Left lobe of liver (tissue), 2 donors: ENCODE measurements around the gene HS3ST1. TPM values are rescaled to one million over a fixed set of nuclear protein-coding genes. Genes with fewer than 3 reads are reported as not detected.
"Not testable (repeated sequence)": the region's sequence is repeated elsewhere in the genome, so short reads cannot be mapped to it uniquely, and the experiment has no call there.

ENCODE experiments used
- ATAC-seq: fragments of 200-7000 bp; cut with Tn5 transposase; one replicate; pipeline ENCODE4 v1.9.1; 2020; ENCODE audit warnings: mild to moderate bottlenecking, moderate library complexity
- DNase-seq: peaks from one replicate; pipeline ENCODE4 v3.0.0-alpha.2; 2020; ENCODE audit warnings: low spot score
- total RNA-seq: library from RNA; stranded (reverse); gene quantifications from one replicate; pipeline ENCODE4 v1.2.1, GENCODE V29; 2021
- donor health status: DM: no; HTN: no; CAD: no; lungs with moderate emphysema.
- donor health status: DM: no; HTN: yes; CAD: no.

Gene HS3ST1
- total RNA-seq, 1 donor from 2014 or later, result 0.08 TPM

DNA sequence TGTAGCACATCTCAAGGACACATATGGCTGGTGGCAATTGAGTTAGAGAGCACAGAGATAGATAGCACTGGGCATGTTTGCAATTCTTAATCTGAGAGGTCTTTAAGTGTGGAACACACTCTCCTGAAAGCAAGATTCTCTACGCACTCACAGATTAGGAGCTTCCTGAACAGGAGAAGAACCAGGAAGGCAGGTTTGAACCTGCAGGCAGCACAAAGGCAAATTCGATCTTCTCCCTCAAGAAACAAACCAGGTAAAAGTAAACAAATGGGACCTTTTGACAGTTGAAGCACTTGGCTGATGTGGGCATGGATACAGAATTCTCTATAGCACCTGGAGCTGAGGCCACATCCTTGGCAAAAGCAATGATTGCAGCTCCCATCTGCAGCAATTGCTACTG, 24.3 kb downstream of the HS3ST1 start:
- DNase-seq (no peak), ATAC-seq (no peak)

DNA sequence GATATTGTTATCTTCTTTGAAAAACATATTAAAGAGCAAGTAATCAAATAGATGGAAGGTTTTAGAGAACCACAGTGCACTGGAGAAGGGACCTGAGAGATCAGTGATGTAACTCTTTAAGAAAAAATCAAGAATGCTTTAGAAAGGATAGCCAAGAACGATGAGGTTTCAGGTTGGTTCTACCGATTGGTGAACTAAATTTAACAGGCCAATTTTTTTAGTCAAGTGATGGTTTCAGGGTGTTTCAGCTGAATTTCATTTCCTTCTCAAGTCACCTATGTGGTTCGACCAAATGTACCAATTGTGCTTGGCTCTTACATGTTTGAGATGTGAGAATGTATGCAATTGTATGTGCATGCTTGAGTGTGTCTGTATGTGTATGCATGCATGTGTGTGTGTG, 26.5 kb downstream of the HS3ST1 start:
- DNase-seq (no peak), ATAC-seq (no peak)

DNA sequence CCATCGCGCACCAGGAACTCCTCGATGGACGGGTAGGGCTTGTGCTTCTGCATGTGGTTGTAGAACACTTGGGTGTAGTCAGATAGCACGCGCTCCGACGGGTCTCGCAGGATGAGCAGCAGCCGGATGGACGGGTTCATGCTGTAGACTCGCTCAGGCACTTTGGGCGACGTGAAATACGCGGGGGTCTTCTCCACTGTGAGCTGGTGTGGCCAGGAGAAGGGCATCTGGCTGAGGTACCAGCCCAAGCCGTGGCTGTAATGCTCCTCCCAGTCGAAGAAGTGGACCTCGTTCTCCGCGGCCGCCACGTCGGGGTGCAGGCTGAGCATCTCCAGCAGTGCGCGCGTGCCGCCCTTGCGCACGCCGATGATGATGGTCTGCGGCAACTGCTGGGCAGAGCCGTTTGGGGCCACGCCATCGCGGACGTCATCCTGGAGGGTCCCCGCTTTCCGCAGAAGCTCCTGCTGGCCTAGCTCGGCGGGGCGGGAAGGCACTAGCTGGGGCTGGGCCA, 29.2 kb downstream of the HS3ST1 start:
- ATAC-seq (no peak), DNase-seq (no peak)

DNA sequence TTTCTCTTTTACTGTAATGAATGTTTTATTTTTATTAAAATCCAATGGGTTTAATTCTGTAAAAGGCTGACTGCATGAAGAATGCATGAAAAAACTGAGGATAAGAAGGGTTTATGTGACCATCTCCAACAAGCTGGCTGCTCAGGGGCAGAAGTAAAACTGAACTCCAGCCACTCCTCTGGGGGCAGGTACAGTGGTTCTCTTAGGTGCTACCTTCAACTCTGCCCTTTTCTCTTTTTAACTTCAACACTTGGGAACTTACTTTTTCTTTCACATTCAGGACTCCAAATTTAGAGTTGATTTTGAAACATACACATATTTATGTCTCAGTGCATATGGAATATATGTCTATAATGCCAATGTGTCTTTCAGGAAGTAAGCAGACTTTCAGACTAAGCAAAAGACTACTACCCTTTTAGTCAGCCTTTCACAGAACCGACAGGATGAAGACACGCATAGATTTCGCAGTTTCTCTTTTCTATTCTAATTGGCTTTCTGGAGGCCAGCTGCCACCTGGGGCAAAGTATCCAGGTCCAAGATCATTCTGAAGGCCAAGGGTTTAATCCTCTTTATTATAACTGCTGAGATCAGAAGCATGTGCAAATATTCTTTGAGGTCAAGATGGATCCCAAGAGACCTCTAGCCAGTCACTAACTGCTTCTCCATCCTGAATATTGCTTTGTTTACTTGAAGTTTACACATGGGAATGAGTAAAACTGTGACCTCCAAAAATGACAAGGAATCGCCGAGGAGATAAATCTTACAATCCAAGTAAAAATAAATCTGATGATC, 30.7 kb downstream of the HS3ST1 start:
- ATAC-seq, result no peak
- no peak for DNase-seq

DNA sequence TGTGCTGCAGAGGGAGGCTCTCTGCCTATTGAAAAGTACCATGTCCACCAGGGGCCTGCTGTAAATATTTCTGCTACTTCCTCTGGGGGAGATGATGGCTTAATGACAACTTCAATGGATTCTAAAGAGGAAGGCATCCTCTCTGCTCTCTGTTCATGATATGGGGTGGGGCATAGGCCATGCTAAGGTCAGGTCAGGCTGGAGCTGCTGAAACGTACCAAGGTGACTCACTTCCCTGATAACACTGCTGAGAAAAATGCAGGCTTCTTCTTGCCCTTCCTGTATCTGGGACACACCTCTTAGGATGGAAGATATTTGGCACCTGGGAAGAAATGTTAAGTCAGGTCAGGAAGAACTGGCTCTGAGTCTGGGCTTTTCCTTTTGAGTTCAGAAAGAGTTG, 31.5 kb downstream of the HS3ST1 start:
- no peak for ATAC-seq
- DNase-seq, result no peak

DNA sequence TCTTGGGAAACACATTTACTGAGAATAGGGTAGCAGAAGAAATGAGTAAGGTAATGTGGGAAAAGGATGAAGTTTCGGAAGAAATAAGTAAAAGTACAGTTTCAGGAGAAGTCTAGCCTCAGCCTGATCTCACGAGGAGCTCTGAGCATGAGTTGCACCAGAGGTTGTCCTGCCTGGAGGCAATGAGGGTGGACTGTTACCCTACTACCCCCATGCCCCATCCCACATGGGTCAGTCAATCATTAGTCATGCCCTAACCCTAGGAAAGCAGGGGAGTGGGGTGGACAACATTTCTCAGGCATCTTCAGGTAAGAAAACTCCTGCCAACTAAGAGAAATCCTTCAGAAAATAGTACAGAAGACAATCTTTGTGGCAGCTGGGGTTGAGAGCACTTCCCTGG, 35.1 kb downstream of the HS3ST1 start:
- ATAC-seq (no peak), DNase-seq (no peak)

DNA sequence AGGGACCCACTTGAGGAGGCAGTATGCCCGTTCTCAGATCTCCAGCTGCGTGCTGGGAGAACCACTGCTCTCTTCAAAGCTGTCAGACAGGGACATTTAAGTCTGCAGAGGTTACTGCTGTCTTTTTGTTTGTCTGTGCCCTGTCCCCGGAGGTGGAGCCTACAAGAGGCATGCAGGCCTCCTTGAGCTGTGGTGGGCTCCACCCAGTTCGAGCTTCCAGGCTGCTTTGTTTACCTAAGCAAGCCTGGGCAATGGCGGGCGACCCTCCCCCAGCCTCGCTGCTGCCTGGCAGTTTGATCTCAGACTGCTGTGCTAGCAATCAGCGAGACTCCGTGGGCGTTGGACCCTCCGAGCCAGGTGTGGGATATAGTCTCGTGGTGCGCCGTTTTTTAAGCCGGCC, 44.6 kb downstream of the HS3ST1 start:
- DNase-seq, ATAC-seq: not testable (repeated sequence)

DNA sequence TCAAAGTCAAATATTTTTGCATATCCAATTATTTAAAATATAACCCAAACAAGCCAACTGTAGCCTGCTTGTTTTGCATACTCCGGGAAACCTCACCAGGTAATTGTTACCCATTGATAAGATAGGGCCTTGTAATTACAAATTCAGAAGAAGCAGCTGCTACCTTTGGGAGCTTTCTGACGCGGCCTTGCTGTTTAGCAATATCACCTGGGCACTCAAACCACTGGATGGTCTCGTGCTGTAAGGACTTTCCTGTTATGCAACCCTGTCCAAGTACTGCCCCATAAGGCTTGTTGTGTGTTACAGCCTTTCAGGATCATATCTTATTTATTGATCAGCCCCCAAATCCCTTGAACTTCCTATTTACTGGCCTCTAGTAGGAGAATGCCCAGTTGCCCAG, 52.1 kb downstream of the HS3ST1 start:
- DNase-seq, result no peak
- ATAC-seq, result no peak

DNA sequence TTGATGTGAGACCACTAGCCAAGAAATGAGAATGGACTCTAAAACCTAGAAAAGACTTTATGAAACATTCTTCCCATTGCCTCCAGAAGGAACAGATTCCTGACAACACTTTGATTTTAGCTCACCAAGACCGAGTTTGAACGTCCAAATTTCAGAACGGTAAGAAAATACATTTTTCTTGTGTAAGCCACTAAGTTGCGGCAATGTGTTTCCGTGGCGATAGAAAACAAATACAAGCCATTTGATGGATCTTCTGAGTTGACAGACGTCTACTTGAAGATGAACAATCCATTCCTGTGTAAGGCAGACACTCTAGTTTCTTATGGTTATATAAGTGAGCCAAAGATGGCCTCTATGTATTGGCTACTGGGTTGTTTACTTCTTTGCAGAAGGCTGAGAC, 52.5 kb downstream of the HS3ST1 start:
- no peak for DNase-seq
- no peak for ATAC-seq

DNA sequence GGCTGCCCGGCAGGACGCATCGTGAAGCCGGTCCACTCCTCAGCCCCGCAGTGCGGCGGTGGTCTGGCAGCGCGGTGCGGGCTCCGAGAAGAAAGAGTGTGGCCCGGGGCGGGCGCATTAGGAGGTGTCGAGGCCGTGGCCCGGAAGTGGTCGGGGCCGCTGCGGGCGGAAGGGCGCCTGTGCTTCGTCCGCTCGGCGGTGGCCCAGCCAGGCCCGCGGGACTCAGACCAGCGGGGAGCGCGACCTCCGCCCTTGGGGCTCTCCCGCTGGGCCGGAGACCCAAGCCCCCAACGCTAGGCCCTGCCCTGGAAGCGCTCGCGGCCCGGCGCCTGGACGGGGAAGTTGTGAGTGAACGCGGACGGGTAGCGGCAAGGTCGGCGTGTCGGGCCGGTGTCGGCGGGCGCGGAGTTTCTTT, 60.0 kb downstream of the HS3ST1 start:
- ATAC-seq (peak; percentile 22), DNase-seq (no peak)

DNA sequence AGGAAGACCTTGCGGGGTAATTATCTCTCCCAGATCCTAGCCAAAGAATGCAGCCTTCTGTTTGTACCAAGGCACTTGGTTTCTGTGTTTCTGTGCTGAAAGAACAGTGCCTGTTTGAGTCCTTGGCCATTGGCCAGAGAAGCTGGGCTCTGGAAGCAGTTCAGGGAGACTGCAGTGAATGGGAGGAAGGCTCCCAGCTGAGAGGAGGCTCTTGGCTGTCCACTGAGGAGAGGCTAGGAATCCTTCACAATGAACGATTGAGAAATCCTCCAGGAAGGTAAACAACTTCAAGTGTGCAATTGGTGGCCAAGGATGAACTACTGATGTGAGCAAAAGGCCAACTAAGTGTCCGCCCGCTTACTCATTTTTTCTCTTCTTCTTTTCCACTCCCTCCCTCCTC, 61.3 kb downstream of the HS3ST1 start:
- DNase-seq (no peak), ATAC-seq (no peak)

DNA sequence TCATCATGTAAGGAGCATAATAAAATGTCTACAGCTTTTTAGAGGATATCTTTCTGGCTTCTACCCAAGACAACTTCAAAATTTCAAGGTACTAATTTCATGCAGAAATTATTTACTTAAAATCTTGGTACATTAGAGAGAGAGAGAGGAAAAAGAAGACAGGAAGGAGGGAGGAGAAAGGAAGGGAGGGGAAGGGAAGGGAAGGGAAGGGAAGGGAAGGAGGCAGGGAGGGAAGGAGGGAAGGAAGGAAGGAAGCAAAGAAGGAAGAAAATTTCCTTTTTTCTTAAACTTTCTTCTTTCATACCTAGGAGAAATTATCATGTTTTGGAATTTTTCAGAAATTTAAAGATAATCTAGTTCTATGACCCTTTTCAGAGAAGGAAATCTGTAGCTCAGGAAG, 61.8 kb downstream of the HS3ST1 start:
- DNase-seq, result no peak
- no peak for ATAC-seq

DNA sequence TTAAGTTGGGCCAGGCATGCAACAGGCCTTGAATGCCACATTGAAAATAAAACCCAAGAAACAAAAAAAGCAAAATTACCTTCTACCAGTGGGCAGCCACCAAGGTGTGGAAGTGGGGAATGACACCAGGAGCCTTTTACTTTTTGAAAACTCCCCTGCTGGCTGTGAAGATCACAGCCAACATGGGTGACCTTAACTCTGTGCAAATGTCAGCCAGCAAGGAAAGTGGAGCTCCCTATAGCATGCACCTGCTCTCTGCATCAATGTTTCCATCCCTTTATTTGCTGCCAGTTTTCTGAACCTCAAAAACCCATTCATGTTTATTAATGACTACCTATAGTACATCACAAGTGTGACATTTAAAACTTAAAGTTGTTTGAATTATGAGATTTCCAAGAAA, 63.7 kb downstream of the HS3ST1 start:
- no peak for ATAC-seq
- DNase-seq, result no peak

DNA sequence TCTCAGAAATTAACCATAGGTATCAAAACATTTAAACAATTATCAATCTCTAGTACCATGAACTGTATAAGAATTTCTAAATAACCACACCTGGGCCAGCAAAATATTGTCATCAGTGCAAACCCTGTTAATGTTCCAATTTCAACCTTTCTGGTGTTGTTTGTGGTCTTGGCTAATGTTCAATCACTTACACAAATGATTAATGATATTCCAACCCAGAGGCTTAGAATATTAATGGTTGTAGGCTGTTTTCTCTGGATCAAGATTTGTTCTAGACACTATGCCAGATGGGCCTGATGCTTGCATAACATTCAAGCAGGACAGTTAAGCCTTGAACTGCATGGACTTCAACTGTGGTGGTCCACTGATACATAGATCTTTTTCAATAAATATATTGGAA, 69.1 kb downstream of the HS3ST1 start:
- no peak for ATAC-seq
- no peak for DNase-seq

DNA sequence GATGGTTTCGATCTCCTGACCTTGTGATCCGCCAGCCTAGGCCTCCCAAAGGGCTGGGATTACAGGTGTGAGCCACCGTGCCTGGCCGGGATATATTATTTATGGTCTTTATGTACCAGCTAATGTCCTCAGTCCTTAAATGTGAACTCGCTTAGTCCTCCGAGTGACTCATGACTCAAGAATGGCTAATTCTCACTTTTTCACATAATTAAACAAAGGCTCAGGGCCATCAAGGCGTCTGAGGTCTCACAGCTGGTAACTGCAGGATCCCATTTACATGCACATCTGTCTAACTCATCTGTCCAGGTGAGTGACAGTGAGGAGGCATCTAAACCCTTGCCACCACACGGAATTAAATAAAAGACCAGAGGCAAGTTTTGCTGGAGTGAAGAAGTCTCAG, 73.5 kb downstream of the HS3ST1 start:
- ATAC-seq, result no peak
- no peak for DNase-seq

DNA sequence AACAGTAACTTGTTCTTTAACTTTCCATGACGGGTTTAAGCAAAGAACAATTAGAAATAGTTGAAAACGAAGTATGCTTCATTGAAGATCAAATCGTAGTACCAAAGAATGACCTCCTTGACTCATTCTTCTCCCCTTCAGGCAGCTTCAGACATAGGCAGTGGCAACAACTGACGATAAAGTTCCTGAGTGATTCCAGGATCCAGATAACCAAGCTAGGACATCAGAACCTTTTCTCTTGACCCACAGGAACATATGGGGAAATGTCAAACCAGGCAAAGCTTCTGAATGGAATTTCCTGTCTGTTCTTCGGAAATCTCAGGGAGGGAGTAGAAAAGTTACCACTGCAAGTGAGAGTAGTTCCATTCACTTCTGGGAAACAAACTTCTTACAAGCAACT, 74.2 kb downstream of the HS3ST1 start:
- ATAC-seq, result no peak
- DNase-seq, result no peak

DNA sequence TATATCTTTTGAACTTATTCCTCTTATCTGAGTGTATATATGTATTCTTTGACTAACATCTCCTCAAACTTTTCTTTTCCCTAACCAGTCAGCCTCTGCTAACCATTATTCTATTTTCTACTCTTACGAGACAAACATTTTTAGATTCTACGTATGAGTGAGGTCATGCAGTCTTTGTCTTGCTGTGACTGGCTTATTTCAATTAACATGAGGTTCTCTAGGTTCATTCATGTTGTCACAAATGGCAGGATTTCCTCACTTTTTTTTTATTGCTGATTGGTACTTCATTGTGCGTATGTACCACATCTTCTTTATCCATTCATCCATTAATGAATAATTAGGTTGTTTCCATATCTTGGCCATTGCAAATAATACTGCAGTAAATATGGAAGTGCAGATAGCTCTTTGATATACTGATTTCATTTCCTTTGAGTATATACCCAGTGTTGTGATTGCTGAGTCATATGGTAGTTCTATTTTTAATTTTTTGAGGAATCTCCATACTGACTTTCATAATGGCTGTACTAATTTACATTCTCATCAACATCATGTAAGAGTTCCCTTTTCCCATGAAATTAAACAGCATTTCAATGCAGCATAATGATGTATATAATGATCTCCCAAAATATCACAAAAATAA, 80.1 kb downstream of the HS3ST1 start:
- ATAC-seq, result no peak
- no peak for DNase-seq

DNA sequence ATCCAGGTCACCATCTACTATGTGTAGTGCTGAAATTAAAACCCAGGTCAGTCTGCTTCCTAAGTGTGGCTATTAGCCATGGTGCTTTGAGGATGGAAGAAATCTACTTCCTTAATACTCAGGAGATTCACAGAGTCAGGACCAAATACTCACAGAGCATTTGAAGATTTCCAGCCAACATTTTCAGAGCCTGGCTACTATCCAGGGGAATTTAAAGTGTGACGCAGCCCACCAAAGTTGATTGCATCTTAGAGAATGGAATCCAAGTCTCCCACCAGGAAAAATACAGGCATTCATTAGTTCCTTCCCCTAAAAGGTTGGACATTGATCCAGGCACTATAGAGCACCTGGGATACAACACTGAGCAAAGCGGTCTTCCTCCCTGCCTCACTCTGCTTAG, 83.8 kb downstream of the HS3ST1 start:
- no peak for DNase-seq

DNA sequence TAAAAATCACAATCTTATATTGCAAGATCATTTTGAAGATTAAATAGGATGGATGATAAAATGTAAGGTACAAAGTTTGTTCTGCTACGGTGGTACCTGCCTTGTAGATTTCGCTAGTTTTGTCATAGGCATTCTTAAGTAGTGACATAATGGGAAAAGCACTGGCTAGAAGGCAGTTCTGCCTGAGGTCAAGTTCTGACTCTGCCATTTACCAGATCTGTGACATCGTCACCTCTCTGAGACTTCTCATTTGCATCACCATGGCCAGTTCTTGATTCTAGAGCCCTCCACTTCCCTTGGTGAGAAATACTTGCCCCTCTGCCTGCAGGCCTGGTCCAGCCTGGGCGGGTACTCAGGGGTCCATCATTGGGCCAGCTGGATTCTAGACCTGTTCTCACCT, 85.2 kb downstream of the HS3ST1 start:
- no peak for DNase-seq
- no peak for ATAC-seq

More for the DNA sequence above, 83.8 kb downstream of the HS3ST1 start:
- ATAC-seq, result no peak
